Embryonic facial prominence (tissue), 1 donor: ENCODE measurements around the gene BRSK2.

Experiments used
- DNase-seq: peaks from one replicate; pipeline ENCODE4 v3.0.0-alpha.2; 2016; ENCODE audit errors: extremely low spot score

Gene BRSK2

DNA sequence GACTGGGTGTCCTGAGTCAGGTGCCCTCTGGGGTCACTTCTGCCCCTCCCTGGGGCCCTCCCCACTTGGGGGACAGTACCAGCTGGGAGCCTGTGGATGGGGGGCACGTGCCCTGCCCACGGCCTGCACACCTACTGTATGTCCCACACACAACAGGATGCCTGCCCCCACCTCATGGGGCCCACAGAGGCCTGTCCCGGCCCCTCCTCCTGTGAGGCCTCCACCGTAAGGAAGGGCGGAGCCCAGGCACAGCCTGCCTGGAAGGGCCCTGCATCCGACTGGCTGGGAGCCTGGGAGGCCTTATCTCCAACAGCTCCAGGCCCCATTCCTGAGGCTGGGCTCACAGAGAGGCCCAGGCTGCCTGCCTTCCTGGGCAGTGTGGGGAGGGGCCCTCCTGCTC is 47.8 kb downstream of the BRSK2 start:
- no peak for DNase-seq

DNA sequence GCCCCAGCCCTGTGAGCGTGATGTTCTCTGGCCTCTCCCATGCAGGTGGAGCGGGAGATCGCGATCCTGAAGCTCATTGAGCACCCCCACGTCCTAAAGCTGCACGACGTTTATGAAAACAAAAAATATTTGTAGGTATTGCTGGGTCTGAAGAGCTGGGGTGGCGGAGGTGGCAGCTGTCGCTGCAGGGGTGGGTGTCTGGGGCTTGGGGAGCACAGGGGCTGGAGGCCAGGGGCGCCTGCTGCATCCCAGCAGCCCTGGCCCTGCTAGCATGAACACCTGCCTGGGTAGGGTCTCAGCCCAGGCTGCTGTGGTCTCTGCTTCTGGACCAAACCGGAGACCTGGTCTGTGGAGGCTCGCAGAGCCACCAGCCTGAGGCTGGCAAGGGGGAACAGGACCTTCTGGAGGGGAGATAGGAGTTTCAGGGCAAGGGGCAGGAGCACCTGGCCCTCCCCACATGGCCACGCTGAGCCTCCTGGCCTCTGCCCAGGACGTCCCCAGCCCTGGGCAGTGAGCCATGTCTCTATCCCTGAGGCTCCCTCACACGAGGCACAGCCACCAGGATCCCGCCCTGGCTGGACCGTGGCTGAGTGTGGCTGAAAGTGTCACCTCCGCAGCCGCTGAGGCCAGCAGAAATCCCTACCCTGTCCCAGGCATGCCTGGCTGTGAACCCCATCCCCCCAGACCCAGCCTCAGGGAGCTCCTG is 48.7 kb downstream of the BRSK2 start:
- no peak for DNase-seq

DNA sequence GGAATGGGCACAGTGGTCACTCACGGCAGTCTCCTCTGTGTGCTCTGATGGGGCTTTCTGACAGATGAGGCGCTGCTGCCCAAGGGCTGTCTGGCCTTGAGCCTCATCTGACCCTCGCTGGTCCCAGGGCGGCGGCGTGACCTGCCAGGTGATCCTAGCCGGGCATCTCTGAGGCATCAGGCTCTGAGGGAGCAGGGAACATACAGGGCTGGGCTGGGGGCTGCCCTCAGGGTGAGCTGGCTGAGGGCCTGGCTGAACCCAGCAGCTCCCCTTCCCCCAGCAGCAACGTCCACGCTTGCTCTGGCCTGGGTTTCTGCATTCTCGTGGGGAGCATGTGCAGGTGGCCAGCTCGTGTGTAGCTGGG is 49.2 kb downstream of the BRSK2 start:
- DNase-seq, result no peak

DNA sequence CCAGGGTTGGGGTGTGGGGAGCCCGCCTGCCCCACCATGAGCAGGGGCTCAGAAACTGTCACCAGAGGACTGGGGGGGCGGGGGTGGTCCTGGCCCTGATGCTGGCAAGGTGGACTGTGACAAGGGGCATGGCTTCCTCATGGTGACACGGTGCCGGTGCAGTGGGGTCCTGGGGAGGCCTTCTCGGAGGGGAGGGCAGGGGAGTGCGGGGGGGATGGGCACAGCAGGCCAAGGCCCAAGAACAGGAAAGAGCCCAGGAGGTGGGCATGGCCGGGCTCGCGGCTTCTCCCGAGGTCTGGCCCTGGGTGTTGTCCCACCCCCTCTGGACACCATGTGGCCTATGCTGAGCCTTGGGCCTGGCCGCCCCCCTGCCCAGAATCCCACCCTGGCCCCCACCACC is 49.6 kb downstream of the BRSK2 start:
- no peak for DNase-seq

DNA sequence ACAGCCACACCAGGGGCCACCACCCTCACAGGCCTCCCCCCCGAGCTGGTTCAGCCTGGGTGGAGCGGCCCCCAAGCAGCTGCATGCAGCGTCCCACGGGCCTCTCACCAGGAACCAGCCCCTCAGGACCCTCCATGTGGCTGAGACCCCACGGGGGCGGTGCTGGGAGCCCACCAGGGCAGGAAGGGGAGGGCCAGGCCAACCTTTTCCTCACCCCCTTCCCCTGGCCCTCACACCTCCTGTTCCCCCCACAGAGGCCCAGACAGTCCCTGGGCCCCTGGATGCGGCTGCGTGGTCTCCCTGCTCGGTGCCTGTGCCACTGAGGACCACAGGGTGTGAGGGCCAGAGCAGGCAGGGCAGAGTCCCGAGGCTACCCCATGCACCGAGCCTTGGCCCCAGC is 50.3 kb downstream of the BRSK2 start:
- no peak for DNase-seq

DNA sequence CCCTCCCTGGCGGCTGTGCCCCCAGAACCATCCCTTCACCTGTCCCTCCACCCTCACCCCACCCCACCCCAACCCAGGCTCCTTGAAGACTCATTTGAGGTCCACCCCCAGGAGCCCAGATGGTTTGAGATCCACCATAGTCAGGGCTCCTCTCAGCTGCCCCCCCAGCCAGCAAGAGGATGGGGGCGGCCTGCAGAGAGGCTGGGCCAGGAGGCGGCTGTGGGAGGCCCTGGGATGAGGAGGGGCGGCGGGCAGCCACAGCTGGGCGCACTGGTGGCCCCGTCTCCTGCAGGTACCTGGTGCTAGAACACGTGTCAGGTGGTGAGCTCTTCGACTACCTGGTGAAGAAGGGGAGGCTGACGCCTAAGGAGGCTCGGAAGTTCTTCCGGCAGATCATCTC is 50.8 kb downstream of the BRSK2 start:
- DNase-seq, result no peak

DNA sequence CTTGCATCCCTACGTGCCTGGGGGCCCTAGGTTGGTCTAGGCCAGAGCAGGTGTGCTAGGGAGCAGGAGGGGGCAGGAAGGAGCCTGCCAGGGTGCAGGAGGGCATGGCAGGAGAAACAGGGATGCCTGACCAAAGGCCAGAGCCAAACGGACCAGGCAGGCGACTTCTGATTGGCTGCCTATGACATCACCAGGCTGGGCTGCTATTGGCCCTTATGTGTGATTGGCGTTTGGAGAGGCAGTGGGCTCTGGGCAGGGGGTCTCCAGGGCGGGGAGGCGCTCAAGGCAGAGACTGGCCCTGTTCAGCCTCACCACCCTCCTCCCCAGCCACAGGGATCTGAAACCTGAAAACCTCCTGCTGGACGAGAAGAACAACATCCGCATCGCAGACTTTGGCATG is 52.4 kb downstream of the BRSK2 start:
- DNase-seq, result no peak

DNA sequence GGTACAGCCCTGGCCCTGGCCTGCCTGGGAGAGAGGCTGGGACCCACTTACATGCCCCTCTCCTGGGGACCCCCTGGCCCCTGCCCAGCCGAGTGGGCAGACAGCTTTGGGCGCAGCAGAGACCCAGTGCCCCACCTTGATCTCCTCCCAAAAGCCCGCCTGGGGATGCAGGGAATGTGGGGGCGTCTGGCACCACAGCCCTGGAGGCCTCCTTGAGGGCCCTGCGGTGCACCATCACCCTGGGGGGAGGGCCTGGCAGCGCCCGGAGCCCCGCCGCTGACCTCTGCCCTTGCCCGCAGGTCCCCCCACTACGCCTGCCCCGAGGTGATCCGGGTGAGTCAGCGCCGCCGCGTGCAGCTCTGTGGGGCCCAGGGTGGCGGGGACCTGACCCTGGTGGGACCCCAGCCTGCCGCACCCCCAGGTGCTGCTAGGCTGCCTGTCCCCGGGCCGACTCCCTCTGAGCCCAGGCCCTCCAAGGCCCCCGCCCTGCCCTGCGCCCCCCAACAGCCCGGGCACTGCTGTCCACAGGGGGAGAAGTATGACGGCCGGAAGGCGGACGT is 53.2 kb downstream of the BRSK2 start:
- DNase-seq, result no peak

DNA sequence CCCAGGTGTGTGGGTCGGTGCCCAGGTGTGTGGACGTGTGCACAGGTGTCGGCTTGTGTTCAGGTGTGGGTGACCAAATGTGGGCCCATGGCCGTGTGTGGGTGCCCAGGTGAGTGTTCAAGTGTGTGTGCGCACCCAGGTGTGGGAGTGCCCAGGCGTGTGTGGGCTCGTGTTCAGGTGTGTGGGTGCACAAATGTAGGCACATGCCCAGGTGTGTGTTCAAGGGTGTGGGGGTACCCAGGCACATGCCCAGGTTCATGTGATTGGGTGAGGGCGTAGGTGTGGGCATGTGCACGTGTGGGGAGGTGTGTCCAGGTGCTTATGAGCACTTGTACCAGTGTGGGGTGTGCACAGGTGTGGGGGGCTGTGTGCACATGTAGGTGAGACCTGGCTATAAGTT is 54.0 kb downstream of the BRSK2 start:
- no peak for DNase-seq

DNA sequence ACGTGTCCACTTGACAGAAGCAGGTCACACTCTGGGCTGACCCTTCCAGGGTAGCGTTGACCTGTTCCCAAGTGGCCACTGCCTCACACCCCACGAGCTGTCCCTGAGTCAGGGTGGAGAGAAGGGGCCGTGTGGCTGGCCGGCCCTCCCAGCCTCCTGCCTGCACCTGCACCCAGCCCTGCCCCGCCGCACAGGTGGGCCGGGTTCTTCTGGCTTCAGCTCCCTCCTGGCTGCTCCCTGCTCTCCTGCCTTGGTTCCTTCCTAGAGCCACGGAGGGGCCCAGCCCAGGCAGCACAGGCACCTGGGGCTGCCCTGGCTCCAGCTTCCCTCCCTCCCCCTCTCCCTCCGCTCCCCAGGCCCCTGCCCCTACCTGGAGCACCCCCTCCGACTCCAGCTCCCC is 54.6 kb downstream of the BRSK2 start:
- DNase-seq, result no peak

DNA sequence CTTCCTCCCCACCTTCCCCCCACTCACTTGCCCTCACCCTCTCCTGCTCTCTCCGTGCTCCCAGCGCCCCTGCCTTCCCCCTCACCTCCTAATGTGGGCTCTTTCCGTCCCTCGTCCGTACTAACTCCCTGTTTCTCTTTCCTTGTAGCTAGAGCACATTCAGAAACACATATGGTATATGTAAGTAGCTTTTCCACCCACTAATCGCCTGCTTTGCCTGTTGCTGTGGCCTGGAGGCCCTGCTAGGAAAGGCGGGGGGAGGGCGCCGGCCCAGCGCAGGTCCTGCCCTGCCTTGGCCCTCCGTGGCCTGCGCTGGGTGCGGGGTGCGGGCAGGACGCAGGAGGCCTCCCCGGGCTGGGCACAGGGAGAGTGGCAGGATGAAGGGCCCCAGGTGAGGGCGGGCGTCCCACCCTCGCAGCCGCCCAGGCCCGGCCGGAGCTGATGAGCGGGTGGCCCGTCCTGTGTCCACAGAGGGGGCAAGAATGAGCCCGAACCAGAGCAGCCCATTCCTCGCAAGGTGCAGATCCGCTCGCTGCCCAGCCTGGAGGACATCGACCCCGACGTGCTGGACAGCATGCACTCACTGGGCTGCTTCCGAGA is 55.2 kb downstream of the BRSK2 start:
- DNase-seq, result no peak

DNA sequence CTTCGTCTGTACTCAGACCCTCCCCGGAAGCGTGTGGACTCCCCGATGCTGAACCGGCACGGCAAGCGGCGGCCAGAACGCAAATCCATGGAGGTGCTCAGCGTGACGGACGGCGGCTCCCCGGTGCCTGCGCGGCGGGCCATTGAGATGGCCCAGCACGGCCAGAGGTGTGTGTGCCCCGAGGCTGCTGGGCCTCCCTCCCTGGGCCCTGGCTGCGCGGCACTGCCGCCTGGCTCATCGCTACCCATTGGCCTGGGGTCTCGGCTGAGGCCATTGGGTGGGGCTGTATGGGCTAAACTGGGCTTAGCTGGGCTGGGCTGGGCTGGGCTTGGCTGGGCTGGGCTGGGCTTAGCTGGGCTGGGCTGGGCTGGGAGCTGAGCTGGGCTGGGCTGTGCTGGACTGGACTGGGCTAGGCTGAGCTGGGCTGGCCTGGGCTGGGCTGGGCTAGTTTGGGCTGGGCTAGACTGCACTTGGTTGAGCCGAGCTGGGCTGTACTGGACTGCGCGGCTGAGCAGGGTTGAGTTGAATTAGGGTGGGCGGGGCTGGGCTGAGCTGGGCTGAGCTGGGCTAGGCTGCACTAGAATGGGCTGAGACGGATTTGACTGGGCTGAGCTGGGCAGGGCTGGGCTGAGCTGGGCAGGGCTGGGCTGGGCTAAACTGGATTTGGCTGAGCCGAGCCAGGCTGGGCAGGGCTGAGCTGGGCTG is 56.2 kb downstream of the BRSK2 start:
- no peak for DNase-seq

DNA sequence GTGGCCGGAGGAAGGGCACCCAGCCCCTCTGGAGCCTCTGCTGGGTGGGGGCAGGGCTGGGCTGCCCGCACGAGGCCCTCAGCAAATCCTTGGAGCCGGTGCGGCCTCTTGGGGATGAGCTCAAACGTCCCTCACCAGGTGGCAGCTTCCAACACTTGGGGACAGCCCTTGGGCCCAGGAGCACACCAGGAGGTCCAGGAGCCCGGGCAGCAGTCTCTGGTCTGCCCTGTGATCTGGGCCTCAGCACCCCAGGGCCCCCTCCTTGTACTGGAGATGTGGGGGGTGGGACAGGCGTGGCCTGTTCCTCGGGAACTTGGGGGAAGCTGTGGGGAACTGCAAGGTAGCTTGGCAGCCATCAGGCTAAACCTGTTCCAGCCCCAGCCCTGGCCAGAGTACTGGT is 56.9 kb downstream of the BRSK2 start:
- DNase-seq, result no peak

DNA sequence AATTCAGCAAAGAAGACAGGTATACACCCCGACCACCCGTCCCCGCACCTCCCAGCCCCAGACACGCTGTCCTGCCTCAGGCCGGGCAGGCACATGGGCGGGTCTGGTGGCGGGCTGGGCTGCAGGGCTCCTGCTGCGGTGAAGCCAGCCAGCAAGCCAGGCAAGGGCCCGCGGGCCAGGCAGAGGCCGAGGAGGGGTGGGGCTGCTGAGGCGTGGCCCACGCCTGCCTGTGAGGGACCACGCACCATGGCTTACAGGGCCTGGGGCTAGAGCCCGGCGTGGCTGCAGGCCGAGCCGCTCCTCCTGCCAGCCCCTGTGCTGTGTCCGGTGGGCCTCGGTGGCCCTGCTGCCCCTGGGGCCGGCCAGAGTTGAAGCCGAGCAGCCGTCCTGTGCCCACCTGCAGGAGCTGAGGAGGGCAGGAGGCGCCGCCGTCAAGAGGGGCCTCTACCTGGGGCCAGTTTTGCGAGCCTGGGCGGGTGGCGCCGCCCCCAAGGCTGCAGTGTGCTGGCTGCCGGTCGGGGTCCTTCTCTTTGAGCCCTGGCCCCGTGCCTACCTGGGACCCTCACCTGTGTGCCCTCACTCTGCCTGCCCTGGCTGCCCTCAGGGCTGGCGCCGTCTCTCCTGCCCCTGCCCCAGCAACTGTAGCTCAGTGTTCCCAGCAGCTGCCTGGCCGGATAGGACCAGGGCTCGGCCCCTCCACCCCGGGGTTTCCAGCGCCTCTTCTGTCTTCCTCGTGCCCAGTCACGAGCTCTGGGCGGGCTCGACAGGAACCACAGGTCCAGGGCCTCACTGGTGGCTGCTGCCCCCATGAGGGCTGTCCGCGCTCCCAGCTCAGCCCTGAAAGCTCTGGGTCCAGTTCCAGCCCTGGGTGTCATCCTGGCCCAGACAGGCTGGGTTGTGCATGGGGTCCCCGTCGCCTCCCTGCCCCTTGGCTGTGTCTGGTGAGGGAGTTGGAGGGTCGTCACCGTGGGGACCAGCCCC is 58.4 kb downstream of the BRSK2 start:
- DNase-seq, result no peak

DNA sequence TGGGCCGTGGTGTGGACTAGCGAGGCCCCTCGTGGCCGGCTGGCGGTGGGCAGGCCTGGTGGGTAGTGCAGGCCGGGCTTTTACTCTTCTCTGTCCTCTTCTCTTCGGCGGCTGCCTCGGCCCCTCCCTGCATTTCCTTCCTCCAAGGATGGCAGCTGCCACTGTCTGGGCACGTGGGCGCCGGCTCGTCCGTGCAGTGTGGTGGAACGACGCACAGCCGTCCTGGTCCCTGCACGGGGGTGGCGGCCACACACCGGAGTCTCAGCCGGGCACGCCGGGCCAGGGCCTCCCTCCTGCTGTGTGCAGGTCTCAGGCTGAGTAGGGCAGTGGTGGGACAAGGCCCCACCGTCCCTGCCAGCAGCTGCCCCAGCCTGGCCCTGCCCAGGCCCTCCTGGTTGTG is 59.1 kb downstream of the BRSK2 start:
- no peak for DNase-seq

DNA sequence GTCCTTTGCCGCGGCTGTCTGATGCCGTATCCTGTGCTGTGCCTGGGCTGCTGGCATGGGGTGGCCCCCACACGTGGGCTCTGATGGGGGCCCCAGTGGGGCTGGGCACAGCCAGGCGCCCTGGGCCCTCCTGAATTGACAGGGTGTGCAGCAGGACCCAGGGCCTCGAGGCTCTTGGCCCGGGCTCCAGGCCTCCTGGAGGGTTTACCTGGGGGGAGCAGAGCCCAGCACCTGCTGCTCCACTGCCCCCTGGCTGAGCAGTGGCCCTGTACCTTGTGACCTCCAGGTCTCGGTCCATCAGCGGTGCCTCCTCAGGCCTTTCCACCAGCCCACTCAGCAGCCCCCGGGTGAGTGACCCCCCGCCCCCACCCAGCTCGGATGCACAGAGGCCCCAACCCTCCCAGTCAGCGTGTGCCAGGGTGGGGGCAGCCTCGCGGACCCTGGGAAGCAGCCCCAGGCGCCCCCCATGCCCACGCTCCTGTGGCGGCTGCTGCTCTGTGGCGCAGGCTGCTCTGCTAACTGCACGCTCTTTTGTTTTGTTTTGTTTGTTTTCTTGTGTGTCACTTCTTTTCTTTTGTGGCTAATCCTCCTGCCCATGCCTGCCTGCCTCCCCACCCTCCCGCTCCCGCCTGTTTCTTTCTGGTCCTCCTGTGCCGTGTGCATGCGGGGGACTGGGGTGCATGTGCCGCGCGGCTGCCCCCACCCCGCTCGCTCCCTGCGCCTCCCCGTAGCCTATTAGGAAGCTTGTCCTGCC is 59.9 kb downstream of the BRSK2 start:
- no peak for DNase-seq

DNA sequence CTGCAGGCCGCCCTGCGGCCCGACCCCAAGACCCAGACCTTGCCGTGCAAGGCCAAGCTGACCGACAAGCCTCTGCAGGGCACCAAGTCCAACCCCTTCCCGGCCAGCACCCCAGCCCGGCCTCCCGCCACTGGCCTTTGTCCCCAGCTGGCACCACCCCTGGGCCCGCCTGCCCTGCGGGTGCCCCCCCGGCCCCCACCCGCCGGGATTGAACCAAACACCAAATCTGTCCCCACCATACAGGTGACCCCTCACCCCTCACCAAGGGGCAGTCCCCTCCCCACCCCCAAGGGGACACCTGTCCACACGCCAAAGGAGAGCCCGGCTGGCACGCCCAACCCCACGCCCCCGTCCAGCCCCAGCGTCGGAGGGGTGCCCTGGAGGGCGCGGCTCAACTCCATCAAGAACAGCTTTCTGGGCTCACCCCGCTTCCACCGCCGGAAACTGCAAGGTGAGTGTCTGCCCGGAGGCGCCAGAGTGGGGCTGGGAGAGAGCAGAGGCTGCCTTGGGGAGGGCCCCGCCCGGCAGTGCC is 60.7 kb downstream of the BRSK2 start:
- DNase-seq, result no peak

DNA sequence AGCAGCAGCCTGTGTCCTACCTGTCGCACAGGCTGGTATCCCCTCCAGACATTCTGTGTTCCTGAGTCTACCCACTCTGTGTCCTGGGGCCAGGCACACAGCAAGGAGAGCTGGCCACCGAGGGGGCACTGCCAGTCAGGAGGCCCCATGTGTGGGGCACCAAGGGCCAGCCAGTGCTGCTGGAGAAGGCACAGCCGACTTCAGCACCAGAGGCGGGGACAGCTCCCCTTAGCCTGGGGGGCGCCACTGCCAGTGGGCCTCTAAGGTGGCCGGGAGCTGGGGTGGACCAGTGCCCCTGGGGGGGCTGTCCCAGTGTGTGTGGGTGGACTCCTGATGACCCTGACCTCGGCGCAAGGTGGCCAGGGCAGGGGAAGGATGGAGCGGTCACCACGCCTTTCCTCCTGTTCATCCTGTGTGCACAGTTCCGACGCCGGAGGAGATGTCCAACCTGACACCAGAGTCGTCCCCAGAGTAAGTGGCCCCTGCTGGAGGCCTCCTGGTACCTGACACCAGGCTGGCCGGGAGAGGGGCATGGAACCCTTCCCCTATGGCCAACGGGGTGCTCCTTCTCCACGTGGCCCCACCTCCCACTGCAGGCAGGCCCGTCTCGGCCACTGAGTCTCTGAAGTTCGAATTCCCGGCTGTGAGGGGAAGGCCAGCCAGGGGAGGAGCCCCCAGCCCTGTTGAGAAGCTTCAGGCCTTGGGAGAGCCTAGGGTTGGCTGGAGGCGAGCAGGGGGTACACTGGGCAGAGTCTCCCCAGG is 61.4 kb downstream of the BRSK2 start:
- no peak for DNase-seq

DNA sequence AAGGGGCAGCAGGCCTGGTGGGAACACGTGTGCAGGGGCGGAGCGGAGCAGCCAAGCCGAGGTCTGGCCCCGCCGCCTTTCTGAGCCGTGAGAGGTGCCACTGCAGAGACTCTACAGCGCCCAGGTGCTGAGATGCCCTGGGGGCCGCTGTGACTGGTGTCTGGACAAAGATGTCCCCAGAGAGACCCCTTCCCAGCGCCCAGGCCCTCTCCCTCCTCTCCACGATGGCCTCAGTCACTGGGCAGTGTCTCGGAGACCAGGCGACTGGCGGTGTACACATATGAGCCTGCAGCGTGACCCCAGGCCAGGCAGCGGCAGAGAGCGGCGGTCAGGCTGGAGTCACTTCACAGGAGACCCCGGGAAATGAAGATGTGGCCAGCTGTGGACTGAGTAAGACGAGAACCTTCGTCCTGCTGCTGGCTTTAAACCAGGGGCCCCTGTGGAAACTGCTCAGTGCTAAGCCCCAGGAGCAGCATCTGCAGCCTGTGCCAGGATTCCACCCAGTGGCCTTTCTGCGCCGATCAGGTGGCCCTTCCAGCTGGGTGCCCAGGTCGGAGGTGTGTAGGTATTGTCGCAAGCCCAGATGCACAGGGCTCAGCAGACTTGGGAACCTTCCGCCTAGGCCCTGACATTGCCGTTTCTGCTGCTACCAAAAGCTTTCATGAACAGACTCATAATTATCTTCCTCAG is 62.2 kb downstream of the BRSK2 start:
- no peak for DNase-seq

DNA sequence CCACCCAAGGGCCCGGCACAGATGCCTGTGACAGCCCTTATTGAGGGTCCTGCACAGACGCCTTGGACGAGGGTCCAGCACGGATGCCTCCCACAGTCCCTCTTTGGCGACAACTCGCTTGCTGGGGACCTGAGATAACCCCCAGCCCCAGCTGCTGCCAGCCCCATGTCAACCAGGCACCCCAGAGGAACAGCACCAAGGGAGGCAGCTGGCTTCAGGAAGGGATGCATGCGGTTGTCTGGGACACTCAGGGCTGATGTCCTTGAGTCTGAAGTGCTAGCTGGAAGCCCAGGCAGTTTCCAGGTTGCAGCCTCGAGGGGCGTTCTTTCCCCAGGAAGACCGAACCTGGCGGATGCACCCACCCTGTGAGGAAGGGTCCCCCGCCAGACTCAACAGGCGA is 63.0 kb downstream of the BRSK2 start:
- DNase-seq, result no peak
